ENCODE measurements around the gene NBAS. TPM values are rescaled to one million over a fixed set of nuclear protein-coding genes. Genes with fewer than 3 reads are reported as not detected.

NBAS gene
- total RNA-seq, 2 experiments from 2014 or later: 24.3 to 25.5 TPM

DNA sequence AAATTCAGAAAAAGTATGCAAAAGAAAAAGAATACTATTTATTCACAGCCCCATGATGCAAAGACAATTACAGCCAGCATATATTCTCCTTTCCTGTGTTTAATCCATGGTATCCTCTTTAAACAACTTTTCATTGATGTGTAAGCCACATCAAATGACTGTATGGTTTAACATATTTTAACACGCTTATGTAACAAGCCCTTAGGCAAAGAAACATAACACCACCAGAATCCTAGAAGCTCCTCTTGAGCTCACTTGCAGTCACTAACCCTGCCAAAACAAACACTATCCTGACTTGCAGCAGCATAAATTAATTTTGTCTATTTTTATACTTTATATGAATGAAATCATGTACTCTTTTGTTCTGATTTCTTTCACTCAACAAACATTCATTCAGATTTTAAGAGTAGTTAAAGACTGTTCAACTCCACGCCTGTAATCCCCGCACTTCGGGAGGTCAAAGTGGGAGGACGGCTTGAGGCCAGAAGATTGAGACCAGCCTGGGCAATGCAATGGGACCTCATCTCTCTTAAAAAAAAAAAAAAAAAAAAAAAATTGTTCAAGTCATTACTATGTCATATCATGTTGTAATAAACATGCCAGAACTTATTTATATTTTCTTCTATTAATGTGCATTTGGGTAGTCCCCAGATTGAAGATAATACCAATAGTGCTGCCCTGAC lies 226.3 kb downstream of the NBAS start:
- peaks cover 50% of the 10 kb centered on the region for H3K36me3 Mint-ChIP-seq (ENCODE audit: low read depth)
- TF ChIP-seq, protein P1, sequence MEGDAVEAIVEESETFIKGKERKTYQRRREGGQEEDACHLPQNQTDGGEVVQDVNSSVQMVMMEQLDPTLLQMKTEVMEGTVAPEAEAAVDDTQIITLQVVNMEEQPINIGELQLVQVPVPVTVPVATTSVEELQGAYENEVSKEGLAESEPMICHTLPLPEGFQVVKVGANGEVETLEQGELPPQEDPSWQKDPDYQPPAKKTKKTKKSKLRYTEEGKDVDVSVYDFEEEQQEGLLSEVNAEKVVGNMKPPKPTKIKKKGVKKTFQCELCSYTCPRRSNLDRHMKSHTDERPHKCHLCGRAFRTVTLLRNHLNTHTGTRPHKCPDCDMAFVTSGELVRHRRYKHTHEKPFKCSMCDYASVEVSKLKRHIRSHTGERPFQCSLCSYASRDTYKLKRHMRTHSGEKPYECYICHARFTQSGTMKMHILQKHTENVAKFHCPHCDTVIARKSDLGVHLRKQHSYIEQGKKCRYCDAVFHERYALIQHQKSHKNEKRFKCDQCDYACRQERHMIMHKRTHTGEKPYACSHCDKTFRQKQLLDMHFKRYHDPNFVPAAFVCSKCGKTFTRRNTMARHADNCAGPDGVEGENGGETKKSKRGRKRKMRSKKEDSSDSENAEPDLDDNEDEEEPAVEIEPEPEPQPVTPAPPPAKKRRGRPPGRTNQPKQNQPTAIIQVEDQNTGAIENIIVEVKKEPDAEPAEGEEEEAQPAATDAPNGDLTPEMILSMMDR (IDR thresholded peaks at IDR 0.05): no peak
- no peak overlapping the region for H3K4me3 Mint-ChIP-seq
- no peaks in the 10 kb centered on the region for H3K9me3 Mint-ChIP-seq
- no peaks in the 10 kb centered on the region for H3K4me1 ChIP-seq (ENCODE audit: insufficient read depth, low read length)
- ChIA-PET POLR2A (no interaction called here), CTCF (no interaction called here)
- H3K4me1 Mint-ChIP-seq (ENCODE audit: low read depth): peaks cover 5% of the 10 kb centered on the region
- no peaks in the 10 kb centered on the region for H3K9me3 ChIP-seq (ENCODE audit: control insufficient read depth in 1 of 2, insufficient read depth in 1 of 2, low read length in 2 of 2)
- H3K27me3 Mint-ChIP-seq: no peaks in the 10 kb centered on the region
- intact Hi-C loops (cut with DNase I, micrococcal nuclease): no loop called here
- H3K36me3 ChIP-seq (ENCODE audit: insufficient read depth, low read length): peaks cover 12% of the 10 kb centered on the region
- no peak for ATAC-seq (ENCODE audit: poor library complexity)
- no peak overlapping the region for H3K27ac ChIP-seq (ENCODE audit: low read depth in 1 of 2, low read length in 2 of 2)
- DNase-seq: no peak
- H3K27me3 ChIP-seq (ENCODE audit: control insufficient read depth in 1 of 2, insufficient read depth in 2 of 2, low read length in 2 of 2): no peaks in the 10 kb centered on the region
- no peak overlapping the region for H3K4me3 ChIP-seq (ENCODE audit: low read length)
- H3K27ac Mint-ChIP-seq: no peak overlapping the region

DNA sequence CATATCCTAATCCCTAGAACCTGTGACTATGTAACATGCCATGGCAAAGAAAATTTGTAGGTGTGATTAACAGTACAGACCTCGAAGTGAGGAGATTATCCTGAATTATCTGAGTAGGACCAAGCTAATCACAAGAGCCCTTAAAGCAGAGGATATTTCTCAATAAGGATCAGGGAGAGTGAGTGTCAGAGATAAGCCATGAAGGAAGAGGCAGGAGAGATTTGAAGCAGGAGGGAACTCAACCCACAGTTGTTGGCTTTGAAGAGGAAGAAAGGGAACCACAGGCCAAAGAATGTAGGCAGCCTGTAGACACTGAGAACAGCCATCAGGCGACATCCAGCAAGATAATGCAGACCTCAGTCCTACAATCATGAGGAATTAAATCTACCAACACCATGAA lies 229.3 kb downstream of the NBAS start:
- Histone ChIP-seq H3K4me3 (ENCODE audit: low read length) (no peak overlapping the region), H3K27ac (ENCODE audit: low read depth in 1 of 2, low read length in 2 of 2) (no peak overlapping the region), H3K36me3 (ENCODE audit: insufficient read depth, low read length) (peaks cover 36% of the 10 kb centered on the region), H3K27me3 (ENCODE audit: control insufficient read depth in 1 of 2, insufficient read depth in 2 of 2, low read length in 2 of 2) (no peaks in the 10 kb centered on the region), H3K4me1 (ENCODE audit: insufficient read depth, low read length) (no peaks in the 10 kb centered on the region), H3K9me3 (ENCODE audit: control insufficient read depth in 1 of 2, insufficient read depth in 1 of 2, low read length in 2 of 2) (no peaks in the 10 kb centered on the region)
- H3K9me3 Mint-ChIP-seq: no peaks in the 10 kb centered on the region
- H3K4me1 Mint-ChIP-seq (ENCODE audit: low read depth): peaks cover 5% of the 10 kb centered on the region
- ChIA-PET CTCF (no interaction called here), POLR2A (no interaction called here)
- TF ChIP-seq, protein P1 (IDR thresholded peaks at IDR 0.05): no peak
- H3K27me3 Mint-ChIP-seq: no peaks in the 10 kb centered on the region
- intact Hi-C loops (cut with DNase I, micrococcal nuclease): no loop called here
- H3K27ac Mint-ChIP-seq: no peak overlapping the region
- no peak for ATAC-seq (ENCODE audit: poor library complexity)
- H3K4me3 Mint-ChIP-seq: no peak overlapping the region
- DNase-seq: no peak
- H3K36me3 Mint-ChIP-seq (ENCODE audit: low read depth): peaks cover 35% of the 10 kb centered on the region

DNA sequence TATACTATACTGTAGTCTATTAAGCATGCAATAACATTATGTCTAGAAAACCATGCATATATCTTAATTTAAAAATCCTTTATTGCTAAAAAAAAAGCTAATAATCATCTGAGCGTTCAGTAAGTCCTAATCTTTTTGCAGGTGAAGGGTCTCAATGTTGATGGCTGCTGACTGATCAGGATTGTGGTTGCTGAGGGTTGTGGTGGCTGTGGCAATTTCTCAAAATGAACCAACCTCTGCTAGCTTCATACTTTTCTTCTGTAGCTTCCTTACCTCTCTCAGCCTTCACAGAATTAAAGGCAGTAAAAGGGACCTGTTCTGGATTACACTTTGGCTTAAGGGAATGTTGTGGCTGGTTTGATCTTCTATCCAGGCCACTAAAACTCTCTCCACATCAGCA lies 235.8 kb downstream of the NBAS start:
- Histone ChIP-seq H3K36me3 (ENCODE audit: insufficient read depth, low read length) (peaks cover 41% of the 10 kb centered on the region), H3K27ac (ENCODE audit: low read depth in 1 of 2, low read length in 2 of 2) (no peak overlapping the region), H3K4me3 (ENCODE audit: low read length) (no peak overlapping the region), H3K27me3 (ENCODE audit: control insufficient read depth in 1 of 2, insufficient read depth in 2 of 2, low read length in 2 of 2) (no peaks in the 10 kb centered on the region), H3K9me3 (ENCODE audit: control insufficient read depth in 1 of 2, insufficient read depth in 1 of 2, low read length in 2 of 2) (no peaks in the 10 kb centered on the region), H3K4me1 (ENCODE audit: insufficient read depth, low read length) (no peaks in the 10 kb centered on the region)
- no peaks in the 10 kb centered on the region for H3K4me1 Mint-ChIP-seq (ENCODE audit: low read depth)
- no peaks in the 10 kb centered on the region for H3K9me3 Mint-ChIP-seq
- no peak overlapping the region for H3K27ac Mint-ChIP-seq
- no peak for ATAC-seq (ENCODE audit: poor library complexity)
- intact Hi-C loops (cut with DNase I, micrococcal nuclease): no loop called here
- TF ChIP-seq, protein P1 (IDR thresholded peaks at IDR 0.05): no peak
- ChIA-PET CTCF (no interaction called here), POLR2A (no interaction called here)
- no peak overlapping the region for H3K4me3 Mint-ChIP-seq
- peaks cover 57% of the 10 kb centered on the region for H3K36me3 Mint-ChIP-seq (ENCODE audit: low read depth)
- no peaks in the 10 kb centered on the region for H3K27me3 Mint-ChIP-seq
- DNase-seq: no peak

All from CD4-positive, alpha-beta T cell (primary cell).